GM18508 (cell line): ENCODE data around the gene H6PD.

Source experiments
- ATAC-seq: cut with Tn5 transposase; IDR thresholded peaks from one replicate; pipeline ENCODE4 v1.9.1; 2021; ENCODE audit warnings: moderate number of reproducible peaks; ENCODE audit not compliant: insufficient read depth, unreplicated experiment

Gene H6PD

GRCh38 chr1:9271861-9272595, 37.5 kb downstream of the H6PD start:
- no peak for ATAC-seq

- ATAC-seq = no peak
Observed at GRCh38 chr1:9273177-9273576, 38.6 kb downstream of the H6PD start.

DNA sequence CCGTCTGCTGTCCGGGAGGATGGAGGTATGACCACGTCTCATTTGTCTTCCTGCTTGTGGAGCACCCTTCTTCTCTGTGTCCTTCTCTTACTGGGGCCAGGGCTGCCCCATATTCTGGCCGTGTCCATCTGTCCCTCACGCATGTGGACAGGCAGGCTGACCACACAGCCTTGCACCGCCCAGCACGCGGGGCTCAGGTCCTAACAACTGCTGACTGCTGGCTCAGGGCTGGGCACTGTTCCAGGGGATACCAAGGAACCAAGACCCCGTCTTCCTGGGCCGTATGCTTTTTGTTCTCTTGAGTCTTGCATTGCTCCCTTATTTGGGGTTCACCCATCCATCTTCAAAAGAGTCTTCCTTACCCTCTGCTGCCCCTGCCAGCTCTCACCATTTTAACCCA, 40.6 kb downstream of the H6PD start:
- ATAC-seq = no peak

GRCh38 chr1:9275567-9276034, 41.0 kb downstream of the H6PD start:
- ATAC-seq = no peak

DNA sequence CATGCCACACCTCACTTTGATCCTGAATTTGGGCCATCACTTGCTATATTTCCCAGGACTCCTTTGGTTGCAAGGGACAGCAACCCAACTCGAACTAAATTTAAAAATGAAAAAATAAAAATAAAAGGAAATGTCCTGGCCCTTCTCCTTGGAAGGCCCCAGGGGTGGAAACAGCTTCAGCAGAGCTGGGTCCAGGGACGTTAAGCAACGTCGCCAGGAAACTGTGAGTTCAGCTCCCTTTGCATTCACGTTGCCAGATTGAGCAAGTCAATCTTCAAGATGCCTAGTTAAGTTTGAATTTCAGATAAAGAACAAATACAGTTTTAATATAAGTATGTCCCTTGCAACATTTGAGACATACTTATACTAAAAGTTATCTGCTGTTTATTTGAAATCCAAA, 43.5 kb downstream of the H6PD start:
- no peak for ATAC-seq

- no peak for ATAC-seq
Observed at GRCh38 chr1:9278585-9279153, 44.1 kb downstream of the H6PD start.

DNA sequence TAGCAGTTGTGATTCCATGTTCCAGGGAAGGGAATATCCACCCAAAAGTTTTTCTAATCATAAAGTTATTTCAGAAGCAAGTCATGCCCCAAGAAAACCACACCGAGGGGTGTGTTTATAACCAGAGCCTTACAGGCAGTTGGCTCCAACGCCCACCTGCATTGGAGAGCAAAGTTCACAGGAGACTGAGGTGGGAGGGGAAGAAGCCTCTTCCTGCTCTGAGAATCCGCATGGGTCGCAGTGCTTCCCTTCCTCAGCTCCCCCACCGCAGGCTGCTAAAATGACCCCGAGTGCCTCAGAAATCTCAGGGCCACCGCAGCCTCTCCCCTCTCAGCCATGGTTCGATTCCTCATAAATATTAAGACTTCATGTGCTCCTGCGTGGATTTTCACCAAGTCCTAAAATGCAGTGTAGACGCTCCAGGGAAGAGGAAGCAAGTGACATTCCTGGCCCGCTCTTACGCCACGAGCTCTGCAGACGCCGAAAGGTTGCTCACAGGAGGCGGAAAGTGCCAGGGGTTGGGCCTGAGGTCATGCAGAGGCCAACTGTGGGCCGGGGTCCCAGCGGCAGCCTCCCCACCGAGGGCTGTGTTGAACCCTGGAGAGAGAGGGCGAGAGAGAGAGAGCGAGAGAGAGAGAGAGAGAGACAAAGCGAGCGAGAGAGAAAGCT, 44.7 kb downstream of the H6PD start:
- no peak for ATAC-seq

DNA sequence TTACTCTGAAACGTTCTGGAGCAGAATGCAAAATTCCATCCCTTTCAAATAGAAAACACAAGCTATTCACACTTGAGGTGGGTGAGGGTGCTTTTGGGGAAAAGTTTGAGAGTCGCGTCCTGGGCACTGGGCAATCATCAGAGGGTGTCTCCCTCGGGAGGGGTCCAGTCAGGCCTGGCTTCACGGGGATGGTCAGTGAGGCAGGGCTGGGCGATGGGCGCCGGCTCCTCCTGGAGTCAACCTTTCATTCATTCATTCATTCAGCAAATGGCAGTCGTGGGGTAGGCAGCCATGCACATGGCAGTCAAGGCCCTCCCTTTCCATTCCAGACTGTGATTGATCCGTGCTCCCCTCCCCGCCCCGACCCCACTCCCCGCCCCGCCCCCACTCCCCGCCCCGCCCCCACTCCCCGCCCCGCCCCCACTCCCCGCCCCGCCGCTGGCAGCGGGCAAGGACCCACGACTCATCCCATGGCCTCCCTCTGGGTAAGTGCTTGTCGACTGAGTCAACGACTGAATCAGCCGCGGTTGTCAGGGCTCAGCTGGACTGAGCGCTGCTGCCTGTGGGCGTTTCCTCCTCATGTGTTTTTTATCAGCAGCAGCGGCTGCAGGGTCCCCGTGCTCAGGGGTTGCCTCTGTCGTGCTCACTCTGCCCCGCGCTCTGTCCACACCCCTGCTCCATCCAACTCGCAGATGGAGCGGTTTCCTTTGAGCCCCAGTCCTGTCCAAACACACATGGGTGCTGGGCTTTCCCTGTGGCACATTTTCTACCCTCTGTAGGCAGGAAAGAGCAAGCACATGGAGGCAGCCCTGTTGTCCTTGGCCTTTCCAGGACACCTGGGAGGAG, 45.7 kb downstream of the H6PD start:
- no peak for ATAC-seq

DNA sequence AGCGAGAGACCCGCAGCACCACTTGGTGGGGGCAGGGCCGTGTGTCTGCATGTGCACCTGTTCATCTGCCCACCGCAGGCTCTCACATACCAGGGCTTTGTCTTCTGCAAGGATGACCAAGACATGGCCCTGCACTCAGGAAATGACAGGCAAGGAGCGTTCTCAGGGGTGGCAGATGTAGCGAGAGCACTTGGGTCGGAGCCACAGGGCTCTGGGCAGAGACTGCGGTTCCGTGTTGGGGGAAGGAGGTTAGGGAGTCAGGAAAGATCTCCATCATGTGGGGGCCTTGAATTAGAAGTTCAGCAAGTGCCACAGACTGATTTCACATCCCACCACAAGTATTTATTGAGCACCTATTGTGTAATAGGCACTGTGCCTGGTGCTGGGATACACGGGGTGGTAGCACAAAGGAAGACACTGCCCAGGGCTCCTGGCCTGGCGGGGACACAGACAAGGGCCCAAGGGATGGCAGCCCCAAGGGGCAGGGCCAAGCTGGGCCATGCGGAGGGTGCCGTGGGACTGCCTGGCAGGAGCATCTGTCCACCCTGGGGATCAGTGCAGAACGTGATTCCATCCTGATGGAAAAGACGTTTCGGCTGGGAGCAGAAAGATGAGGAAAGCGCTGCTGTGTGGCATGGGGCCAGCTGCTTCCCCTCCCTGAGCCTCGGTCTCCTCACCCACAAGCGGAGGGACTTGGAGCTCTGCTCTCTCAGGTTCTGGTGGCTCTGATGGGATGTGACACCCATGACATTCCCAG, 46.7 kb downstream of the H6PD start:
- no peak for ATAC-seq

DNA sequence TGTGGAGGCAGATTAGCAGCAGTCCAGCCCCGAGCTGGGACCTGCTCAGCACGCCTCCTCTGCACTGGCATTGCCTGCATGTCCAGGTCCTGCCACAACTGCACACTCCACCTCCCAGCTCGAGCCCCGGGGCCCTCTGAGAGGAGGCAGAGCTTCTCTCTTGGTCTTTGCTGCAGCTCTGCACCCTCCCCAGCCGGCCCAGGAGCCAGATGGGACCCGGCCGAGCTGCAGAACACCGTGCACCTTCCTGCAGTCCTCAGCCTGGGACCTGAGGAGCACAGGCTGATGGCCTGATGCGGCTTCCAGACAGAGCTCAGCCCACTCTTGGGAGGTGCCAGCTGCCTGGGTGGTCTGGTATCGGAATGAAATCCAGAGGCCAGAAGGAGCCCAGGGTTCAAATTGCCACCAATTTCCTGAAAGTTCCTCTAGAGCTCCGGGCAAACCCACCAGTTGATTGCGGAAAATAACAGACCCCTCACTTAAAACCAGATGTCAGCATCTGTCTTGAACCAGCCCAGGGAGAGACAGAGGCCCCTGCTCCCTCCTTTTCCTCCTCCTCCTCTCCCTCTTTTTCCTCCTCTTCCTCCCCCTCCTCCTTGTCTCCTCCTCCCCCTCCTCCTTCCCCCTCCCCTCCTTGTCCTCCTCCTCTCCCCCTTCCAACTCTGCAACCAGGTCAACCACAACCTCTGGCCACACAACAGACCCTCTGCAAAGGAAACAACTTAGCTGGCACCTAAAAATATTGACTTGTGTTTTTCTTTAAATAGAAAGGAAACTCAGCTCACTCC, 47.5 kb downstream of the H6PD start:
- no peak for ATAC-seq

GRCh38 chr1:9282696-9282955, 48.1 kb downstream of the H6PD start:
- ATAC-seq = no peak

- no peak for ATAC-seq
Observed at GRCh38 chr1:9284061-9284460, 49.5 kb downstream of the H6PD start.

GRCh38 chr1:9286556-9286955, 52.0 kb downstream of the H6PD start:
- no peak for ATAC-seq

DNA sequence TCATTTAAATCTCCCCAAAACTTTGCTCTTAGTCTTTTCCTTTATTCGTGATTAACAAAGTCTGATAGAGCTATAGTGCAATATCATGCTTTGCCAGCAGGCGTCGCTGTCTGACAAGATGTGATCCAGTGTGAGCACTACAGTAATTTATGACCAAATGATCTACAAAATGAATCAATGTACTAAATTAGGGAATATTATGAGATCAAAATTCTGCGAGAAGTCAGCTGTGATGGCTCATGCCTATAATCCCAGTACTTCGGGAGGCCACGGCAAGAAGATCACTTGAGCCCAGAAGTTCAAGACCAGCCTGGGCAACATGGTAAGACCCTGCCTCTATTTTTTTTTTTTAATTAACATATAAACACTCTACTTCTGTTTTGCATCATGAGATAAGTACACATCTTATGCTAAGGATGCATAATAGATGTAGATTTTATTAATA, 54.5 kb downstream of the H6PD start:
- ATAC-seq = no peak

DNA sequence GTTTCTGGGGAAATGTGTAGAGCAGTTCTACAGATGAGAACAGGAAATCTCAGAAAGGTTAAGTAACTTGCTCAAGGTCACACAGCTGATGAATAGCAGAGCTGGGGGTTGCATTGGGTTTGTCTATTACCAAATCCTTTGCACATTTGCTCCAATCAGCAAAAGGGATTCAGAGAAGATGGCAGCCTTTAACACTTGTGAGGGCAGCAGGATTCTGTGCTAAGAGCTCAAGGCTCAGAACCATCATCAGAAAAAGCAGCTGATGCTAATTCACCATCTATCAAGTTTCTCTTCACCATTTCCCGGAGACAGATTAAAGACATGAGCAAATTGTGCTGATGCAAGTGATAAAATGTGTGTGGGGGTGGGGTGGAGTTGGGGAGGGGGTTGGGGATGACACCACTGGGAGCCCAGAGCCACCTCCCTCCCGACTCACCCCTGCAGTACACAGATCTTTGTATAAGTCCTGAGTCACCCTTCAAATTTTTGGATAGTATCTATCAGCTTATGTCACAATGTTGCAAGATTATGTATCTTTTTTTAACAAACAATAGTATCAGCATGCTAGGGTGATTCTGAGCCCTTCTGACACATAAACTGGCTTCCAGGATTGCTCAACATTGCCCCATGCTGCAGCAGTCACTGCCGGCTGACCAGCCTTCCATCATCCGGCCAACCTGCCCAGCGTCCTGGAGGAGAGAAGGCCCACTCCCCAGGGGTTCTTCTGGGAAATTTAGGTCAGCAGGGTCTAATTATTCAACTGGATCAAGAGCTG, 55.3 kb downstream of the H6PD start:
- ATAC-seq = no peak

DNA sequence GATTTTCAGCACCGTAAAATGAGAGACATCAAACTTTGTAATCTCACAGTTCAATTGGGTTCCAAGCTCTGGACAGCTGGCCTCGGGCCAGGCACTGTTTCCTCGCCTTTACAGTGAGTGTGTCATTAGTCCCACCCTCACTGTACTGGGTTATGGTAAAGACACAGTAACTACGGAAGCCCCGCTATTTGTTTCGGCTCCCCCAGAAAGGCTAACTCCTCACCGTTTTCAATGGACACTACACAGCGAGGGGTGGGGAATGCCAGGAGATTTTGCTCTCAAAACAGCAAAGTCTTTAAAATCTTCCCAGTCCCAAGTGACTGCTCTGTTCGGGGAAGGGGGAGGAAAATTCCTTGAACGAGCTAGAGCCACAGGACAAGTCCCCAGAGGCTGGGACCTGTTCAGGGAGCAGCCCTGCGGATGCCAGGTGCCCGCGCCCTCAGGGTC, 57.4 kb downstream of the H6PD start:
- ATAC-seq = no peak

GRCh38 chr1:9292361-9293240, 58.0 kb downstream of the H6PD start, which contains the start of gene SPSB1:
Gene SPSB1 (plus strand): TSS chr1:9292894. CDS start chr1:9355892, 62,998 bp downstream.
- ATAC-seq = no peak

DNA sequence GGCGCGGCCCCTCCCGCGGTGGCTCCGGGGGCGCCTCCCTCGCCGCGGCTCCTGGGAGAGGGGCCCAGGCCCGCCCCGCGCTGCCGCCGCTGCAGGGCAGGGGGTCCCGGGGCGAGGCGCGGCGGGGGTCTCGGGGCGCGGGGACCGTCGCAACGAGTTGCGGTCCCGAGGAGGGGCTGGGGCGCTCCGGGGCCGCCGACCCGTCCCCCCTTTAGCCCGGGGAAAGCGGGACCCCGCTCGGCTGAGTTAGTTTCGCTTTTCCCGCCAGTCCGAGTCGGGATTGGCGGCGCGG, 58.6 kb downstream of the H6PD start:
- no peak for ATAC-seq
